ENCODE data around the gene CWC25. TPM values are rescaled to one million over a fixed set of nuclear protein-coding genes. Genes with fewer than 3 reads are reported as not detected.
A peak's percentile ranks its signal among the peaks of the same experiment; 100 is the strongest.

The CWC25 gene
- total and polyA plus RNA-seq, 2 of the 13 experiments (the other 11 are each of a cell fraction or from before 2014, with no cell fraction given): 15.6 to 22.7 TPM

DNA sequence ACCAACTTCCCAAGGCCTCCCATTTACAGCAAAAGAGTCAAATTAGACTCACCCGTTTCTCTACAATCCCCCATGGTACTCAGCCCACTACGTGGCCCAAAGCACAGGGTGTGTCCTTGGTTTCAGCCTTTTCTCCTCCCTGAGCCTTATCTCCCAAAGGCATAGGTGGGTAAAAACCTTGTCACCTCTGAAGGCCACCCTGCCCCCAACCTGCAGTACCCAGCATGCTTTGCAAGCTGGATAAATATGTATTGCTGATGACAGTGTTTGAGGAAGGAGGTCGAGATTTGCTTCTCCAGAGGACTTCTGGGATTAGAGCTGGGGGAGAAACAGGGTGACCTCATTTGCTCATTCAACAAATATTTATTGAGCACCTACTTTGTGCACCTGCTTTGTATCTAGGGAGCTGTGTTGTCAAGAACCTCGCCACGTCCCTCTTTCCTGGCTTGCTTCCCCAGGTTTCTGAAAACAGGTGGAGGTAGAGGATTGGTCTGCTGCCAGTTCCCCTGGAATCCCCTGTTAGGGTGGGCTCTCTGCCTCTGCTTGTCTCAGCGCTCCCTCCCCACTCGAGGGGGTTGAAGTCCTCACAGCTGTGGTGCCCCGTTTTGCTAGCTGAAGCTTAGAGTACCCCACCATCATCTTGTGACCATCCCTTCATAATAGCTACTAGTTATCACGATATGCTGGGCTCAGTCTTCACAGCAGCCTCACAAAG, 47.7 kb upstream of the CWC25 start (continued):
- TF ChIP-seq, protein P1, sequence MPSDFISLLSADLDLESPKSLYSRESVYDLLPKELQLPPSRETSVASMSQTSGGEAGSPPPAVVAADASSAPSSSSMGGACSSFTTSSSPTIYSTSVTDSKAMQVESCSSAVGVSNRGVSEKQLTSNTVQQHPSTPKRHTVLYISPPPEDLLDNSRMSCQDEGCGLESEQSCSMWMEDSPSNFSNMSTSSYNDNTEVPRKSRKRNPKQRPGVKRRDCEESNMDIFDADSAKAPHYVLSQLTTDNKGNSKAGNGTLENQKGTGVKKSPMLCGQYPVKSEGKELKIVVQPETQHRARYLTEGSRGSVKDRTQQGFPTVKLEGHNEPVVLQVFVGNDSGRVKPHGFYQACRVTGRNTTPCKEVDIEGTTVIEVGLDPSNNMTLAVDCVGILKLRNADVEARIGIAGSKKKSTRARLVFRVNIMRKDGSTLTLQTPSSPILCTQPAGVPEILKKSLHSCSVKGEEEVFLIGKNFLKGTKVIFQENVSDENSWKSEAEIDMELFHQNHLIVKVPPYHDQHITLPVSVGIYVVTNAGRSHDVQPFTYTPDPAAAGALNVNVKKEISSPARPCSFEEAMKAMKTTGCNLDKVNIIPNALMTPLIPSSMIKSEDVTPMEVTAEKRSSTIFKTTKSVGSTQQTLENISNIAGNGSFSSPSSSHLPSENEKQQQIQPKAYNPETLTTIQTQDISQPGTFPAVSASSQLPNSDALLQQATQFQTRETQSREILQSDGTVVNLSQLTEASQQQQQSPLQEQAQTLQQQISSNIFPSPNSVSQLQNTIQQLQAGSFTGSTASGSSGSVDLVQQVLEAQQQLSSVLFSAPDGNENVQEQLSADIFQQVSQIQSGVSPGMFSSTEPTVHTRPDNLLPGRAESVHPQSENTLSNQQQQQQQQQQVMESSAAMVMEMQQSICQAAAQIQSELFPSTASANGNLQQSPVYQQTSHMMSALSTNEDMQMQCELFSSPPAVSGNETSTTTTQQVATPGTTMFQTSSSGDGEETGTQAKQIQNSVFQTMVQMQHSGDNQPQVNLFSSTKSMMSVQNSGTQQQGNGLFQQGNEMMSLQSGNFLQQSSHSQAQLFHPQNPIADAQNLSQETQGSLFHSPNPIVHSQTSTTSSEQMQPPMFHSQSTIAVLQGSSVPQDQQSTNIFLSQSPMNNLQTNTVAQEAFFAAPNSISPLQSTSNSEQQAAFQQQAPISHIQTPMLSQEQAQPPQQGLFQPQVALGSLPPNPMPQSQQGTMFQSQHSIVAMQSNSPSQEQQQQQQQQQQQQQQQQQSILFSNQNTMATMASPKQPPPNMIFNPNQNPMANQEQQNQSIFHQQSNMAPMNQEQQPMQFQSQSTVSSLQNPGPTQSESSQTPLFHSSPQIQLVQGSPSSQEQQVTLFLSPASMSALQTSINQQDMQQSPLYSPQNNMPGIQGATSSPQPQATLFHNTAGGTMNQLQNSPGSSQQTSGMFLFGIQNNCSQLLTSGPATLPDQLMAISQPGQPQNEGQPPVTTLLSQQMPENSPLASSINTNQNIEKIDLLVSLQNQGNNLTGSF (CRISPR knock-in tag; IDR thresholded peaks at IDR 0.05): no peak
- TF ChIP-seq SIX4 (CRISPR knock-in tag; IDR thresholded peaks at IDR 0.05): no peak
- no peak for TF ChIP-seq ZNF296 (CRISPR knock-in tag; conservative IDR thresholded peaks at IDR 0.05)
- TF ChIP-seq, protein P2, sequence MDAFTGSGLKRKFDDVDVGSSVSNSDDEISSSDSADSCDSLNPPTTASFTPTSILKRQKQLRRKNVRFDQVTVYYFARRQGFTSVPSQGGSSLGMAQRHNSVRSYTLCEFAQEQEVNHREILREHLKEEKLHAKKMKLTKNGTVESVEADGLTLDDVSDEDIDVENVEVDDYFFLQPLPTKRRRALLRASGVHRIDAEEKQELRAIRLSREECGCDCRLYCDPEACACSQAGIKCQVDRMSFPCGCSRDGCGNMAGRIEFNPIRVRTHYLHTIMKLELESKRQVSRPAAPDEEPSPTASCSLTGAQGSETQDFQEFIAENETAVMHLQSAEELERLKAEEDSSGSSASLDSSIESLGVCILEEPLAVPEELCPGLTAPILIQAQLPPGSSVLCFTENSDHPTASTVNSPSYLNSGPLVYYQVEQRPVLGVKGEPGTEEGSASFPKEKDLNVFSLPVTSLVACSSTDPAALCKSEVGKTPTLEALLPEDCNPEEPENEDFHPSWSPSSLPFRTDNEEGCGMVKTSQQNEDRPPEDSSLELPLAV (CRISPR knock-in tag; conservative IDR thresholded peaks at IDR 0.05; ENCODE audit: low read depth): no peak
- no peak for TF ChIP-seq KDM5B (CRISPR knock-in tag; IDR thresholded peaks at IDR 0.05; ENCODE audit: borderline replicate concordance)
- TF ChIP-seq, protein P3, sequence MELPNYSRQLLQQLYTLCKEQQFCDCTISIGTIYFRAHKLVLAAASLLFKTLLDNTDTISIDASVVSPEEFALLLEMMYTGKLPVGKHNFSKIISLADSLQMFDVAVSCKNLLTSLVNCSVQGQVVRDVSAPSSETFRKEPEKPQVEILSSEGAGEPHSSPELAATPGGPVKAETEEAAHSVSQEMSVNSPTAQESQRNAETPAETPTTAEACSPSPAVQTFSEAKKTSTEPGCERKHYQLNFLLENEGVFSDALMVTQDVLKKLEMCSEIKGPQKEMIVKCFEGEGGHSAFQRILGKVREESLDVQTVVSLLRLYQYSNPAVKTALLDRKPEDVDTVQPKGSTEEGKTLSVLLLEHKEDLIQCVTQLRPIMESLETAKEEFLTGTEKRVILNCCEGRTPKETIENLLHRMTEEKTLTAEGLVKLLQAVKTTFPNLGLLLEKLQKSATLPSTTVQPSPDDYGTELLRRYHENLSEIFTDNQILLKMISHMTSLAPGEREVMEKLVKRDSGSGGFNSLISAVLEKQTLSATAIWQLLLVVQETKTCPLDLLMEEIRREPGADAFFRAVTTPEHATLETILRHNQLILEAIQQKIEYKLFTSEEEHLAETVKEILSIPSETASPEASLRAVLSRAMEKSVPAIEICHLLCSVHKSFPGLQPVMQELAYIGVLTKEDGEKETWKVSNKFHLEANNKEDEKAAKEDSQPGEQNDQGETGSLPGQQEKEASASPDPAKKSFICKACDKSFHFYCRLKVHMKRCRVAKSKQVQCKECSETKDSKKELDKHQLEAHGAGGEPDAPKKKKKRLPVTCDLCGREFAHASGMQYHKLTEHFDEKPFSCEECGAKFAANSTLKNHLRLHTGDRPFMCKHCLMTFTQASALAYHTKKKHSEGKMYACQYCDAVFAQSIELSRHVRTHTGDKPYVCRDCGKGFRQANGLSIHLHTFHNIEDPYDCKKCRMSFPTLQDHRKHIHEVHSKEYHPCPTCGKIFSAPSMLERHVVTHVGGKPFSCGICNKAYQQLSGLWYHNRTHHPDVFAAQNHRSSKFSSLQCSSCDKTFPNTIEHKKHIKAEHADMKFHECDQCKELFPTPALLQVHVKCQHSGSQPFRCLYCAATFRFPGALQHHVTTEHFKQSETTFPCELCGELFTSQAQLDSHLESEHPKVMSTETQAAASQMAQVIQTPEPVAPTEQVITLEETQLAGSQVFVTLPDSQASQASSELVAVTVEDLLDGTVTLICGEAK (IDR thresholded peaks at IDR 0.05): no peak
- TF ChIP-seq, protein P3 (CRISPR knock-in tag; IDR thresholded peaks at IDR 0.05): no peak
- peak; percentile 95 for TF ChIP-seq TBX2 (CRISPR knock-in tag; IDR thresholded peaks at IDR 0.05; ENCODE audit: borderline replicate concordance)
- TF ChIP-seq ZBTB38 (CRISPR knock-in tag; IDR thresholded peaks at IDR 0.05): no peak
- TF ChIP-seq, protein P4, sequence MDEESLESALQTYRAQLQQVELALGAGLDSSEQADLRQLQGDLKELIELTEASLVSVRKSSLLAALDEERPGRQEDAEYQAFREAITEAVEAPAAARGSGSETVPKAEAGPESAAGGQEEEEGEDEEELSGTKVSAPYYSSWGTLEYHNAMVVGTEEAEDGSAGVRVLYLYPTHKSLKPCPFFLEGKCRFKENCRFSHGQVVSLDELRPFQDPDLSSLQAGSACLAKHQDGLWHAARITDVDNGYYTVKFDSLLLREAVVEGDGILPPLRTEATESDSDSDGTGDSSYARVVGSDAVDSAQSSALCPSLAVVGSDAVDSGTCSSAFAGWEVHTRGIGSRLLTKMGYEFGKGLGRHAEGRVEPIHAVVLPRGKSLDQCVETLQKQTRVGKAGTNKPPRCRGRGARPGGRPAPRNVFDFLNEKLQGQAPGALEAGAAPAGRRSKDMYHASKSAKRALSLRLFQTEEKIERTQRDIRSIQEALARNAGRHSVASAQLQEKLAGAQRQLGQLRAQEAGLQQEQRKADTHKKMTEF (CRISPR knock-in tag; IDR thresholded peaks at IDR 0.05): peak; percentile 66; the same call in 1 of the 2 replicates
- TF ChIP-seq BCL6 (CRISPR knock-in tag; IDR thresholded peaks at IDR 0.05): peak; percentile 51; the same call in 1 of the 2 replicates

All from HepG2 (cell line).